HG03460 (cell line): ENCODE data around the gene GLMN.
"Not testable (repeated sequence)": the region's sequence is repeated elsewhere in the genome, so short reads cannot be mapped to it uniquely, and the experiment has no call there.

Experiments
- ATAC-seq: cut with Tn5 transposase; IDR thresholded peaks from one replicate; pipeline ENCODE4 v1.9.1; 2021; ENCODE audit not compliant: unreplicated experiment

The GLMN gene

GRCh38 chr1:92301021-92301420 lies 2.2 kb upstream of the GLMN start:
- no peak for ATAC-seq

- no peak for ATAC-seq
Measured at GRCh38 chr1:92299477-92300150, 827 bp upstream of the GLMN start.

- no peak for ATAC-seq
Measured at GRCh38 chr1:92298213-92298572, 594 bp downstream of the GLMN start.

GRCh38 chr1:92291372-92291999 lies 7.3 kb downstream of the GLMN start:
- peak; percentile 56 for ATAC-seq

- not testable (repeated sequence) for ATAC-seq
Measured at GRCh38 chr1:92281411-92281810, 17.4 kb downstream of the GLMN start.

GRCh38 chr1:92279781-92280180 lies 19.0 kb downstream of the GLMN start:
- not testable (repeated sequence) for ATAC-seq

GRCh38 chr1:92277105-92277723 lies 21.6 kb downstream of the GLMN start:
- no peak for ATAC-seq

- ATAC-seq = no peak
Measured at GRCh38 chr1:92276082-92276481, 22.7 kb downstream of the GLMN start.

- ATAC-seq = no peak
Measured at GRCh38 chr1:92274939-92275338, 23.8 kb downstream of the GLMN start.

- ATAC-seq = no peak
Measured at GRCh38 chr1:92273039-92273438, 25.7 kb downstream of the GLMN start.

GRCh38 chr1:92262516-92262915 lies 36.3 kb downstream of the GLMN start:
- ATAC-seq = no peak

GRCh38 chr1:92259350-92259749 lies 39.4 kb downstream of the GLMN start:
- ATAC-seq = no peak

GRCh38 chr1:92254714-92255113 lies 44.1 kb downstream of the GLMN start:
- not testable (repeated sequence) for ATAC-seq

GRCh38 chr1:92244376-92244775 lies 54.4 kb downstream of the GLMN start:
- no peak for ATAC-seq

- no peak for ATAC-seq
Measured at GRCh38 chr1:92240034-92240433, 58.8 kb downstream of the GLMN start.

- ATAC-seq = no peak
Measured at GRCh38 chr1:92230736-92231135, 68.1 kb downstream of the GLMN start.

- no peak for ATAC-seq
Measured at GRCh38 chr1:92228401-92228800, 70.4 kb downstream of the GLMN start.

GRCh38 chr1:92219028-92219427 lies 79.8 kb downstream of the GLMN start:
- no peak for ATAC-seq

GRCh38 chr1:92218559-92218958 lies 80.2 kb downstream of the GLMN start:
- ATAC-seq = no peak

GRCh38 chr1:92217721-92218120 lies 81.1 kb downstream of the GLMN start, which contains the start of gene C1orf146:
Gene C1orf146 (plus strand): TSS chr1:92217915. CDS start chr1:92231421, 13,506 bp downstream.
- ATAC-seq = no peak

GRCh38 chr1:92211166-92211565 lies 87.6 kb downstream of the GLMN start:
- no peak for ATAC-seq

GRCh38 chr1:92210701-92211100 lies 88.1 kb downstream of the GLMN start:
- ATAC-seq = no peak
